Activated gamma-delta T cell treated with anti-CD3 and anti-CD28 coated beads, Interleukin-2, amount 50 U/mL, for 16 hours (primary cell): ENCODE results near the gene GALNT16.

Experiments used
- DNase-seq: peaks from one replicate; pipeline ENCODE4 v3.0.0-alpha.2; 2020; ENCODE audit warnings: low read depth

Gene GALNT16

GRCh38 chr14:69317102-69317755 is 57.3 kb downstream of the GALNT16 start:
- DNase-seq = no peak

DNA sequence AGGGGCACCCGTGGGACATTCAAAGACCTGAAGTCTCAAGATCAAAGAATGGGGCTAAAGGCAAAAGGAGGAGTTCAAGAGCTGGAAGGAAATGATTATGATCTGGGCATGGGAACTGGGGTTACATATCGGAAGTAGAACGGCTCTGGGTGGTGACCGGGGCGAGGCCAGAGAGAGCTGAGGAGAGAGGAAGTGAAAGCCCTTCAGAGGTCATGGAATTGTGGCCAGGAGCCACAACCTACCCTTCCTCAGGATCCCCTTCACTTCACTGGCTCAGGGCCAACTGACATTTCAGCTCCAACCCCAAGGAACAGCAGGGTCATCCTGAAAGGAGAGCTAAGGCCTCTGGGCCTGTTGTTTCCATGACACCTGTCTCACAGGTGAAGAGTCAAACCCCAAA is 57.8 kb downstream of the GALNT16 start:
- DNase-seq = no peak

- no peak for DNase-seq
Observed at GRCh38 chr14:69318241-69318640, 58.3 kb downstream of the GALNT16 start.

DNA sequence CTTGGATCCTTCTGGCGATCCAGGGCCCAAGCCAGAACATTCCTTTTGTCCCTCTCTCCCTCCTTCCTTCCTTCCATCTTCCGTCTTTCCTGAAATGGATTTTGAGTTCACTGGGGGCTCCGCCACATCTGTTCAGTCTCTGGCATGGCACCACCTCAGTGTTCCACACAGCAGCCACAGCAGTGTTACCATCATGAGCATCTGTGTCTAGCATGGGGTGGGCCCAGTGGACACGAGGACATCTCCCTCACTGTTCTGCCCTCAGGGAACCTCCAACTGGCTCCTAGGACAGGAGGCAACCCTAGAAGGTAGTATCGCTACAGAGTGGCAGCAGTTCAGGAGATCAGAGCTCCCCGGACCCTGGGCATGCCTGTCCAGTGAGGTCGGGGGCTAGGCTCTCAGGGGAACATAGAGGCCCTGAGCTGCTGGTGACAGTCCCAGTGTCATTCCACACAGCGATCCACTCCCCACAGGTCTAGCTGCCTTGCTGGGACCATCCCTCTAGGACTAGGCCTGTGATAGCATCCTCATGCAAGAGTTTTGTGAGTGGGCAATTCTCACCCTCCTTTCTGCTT is 59.0 kb downstream of the GALNT16 start:
- DNase-seq = no peak

- DNase-seq = no peak
Observed at GRCh38 chr14:69319911-69320310, 60.0 kb downstream of the GALNT16 start.

GRCh38 chr14:69320581-69321365 is 60.8 kb downstream of the GALNT16 start:
- DNase-seq = no peak

DNA sequence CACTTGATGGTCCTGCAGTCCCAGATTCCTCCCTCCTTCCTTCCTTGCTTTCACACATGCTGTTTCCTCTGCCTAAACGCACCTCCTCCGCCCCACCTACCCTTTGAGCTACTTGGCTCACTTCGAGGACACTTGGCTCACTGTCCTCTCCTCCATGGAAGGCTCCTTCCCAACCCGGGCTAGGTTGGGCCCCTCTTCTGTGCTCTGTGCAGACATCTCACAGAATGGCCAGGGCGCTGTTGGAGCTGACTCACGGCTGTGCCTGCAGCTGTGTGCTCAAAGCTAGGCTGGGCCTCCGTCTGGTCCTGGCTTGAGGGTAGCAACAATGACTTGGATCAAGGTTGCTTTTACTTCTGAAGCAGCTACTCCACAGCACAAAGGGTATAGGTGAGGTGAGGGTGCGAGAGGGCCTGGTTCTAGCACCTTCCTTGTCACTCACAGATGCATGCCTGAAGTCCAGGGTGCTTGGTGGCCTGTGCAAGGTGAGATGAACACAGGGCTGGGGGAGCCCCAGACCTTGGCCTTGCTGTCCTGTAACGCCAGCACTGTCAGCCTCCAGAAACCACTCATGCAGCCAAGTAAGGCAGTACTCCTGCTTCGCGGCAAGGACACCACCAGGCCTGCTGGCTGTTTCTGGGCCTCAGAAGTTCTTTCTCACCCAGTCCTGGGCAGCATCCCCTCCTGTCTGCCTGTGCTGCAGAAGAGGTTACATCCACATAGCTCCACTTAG is 61.8 kb downstream of the GALNT16 start:
- DNase-seq = no peak

GRCh38 chr14:69323266-69323998 is 63.5 kb downstream of the GALNT16 start:
- DNase-seq = no peak

DNA sequence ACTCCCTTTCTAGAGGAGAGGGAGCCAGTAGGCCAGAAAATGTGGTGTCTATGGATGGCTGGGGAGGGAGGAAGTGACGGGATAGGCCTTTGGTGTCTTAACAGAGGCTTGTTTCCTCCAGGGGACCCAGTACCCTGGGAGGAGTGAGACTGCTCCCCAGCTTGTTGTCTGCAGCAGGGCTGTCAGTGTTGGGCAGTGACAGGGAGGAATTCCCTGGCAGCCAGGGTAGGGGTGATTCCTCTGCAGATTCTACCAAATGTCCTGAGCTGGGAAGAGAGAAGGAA is 64.0 kb downstream of the GALNT16 start:
- no peak for DNase-seq

GRCh38 chr14:69324341-69324931 is 64.5 kb downstream of the GALNT16 start:
- DNase-seq = no peak

DNA sequence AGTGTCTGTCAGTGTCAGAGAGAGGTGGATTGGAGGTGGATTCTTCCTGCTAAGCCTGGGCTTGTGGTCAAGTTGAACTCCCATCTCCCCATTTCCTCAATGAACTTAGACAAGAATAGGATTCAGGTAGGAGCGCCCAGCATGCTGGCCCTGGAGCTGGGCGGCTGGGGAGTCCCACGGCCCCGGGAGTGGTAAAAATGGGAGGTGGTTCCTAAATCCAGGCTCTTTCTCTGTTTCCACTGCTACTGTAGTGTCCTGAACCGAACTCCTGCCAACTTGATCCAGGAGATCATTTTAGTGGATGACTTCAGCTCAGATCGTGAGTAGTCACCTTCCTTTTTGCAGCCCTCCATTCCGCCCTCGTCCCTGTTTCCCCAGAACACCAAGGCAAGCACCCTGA is 65.1 kb downstream of the GALNT16 start:
- DNase-seq = no peak

- DNase-seq = no peak
Observed at GRCh38 chr14:69325646-69326265, 65.8 kb downstream of the GALNT16 start.

DNA sequence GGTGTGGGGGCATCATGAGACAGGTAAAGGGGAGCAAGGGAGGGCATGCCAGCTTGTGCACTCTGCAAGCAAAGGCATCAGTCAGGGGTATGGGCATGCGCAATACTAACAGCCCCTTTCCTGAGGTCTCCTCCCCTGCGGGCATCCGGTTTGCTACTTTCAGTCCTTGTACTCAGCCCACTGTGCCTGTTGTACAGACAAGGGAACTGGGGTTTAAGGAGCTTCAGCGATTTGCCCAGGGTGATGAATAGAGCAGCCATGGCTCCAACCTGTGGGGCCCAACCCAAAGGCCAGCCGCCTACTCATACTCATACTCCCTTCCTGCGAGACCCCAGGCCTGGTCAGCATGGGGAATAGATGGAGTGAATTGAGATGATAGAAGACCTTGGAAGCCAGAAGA is 66.7 kb downstream of the GALNT16 start:
- DNase-seq = no peak

DNA sequence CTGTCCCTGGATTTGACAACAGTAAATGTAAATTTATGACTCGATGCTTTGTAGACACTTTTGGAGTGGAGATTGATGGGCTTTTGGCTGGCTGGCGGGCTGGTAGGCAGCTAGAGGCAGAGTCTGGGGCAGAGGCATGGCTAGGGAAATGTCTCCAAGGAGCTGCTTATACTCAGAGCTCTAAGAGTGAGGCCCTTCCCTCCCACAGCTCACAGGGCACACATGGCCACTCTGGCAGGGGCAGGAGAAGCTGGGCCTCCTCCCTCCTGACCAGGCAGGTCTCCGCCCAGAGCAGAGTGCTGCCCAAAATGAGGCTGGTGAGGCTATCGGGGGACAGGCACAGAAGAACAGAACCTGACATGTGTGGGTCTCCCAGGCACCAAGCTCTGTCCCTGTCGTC is 67.5 kb downstream of the GALNT16 start:
- no peak for DNase-seq

DNA sequence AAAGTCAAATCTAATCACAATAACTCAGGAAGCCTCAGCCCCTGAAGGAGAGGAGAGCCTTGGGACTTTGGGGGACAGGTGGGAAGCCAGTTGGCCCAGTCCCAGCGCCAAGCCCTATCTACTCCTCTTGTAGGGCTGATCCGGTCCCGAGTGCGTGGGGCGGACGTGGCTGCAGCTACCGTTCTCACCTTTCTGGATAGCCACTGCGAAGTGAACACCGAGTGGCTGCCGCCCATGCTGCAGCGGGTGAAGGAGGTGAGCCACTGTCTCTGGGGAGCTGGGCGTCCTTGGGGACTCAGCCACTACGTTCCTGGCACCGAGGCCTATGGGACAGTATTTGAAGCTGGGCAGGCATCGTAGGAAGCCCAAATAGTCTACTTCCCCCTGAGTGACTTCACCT is 68.4 kb downstream of the GALNT16 start:
- no peak for DNase-seq

DNA sequence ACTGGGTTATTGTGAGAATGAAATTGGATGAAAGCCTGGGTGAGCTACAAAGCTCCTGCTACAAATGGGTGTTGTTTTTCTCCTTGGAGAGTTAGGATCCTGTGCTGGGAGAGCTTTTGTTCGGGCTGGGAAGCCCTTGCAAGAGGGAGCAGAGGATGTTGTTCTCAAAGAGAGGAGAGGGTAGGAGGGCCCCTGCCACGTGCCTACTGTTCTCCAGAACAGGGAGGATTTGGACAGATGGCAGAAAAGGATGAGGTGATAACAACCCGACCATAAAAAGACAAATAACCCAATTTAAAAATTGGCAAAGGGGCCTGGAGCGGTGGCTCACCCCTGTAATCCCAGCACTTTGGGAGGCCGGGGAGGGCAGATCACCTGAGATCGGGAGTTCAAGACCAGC is 68.8 kb downstream of the GALNT16 start:
- no peak for DNase-seq

- DNase-seq = no peak
Observed at GRCh38 chr14:69331206-69331605, 71.2 kb downstream of the GALNT16 start.

GRCh38 chr14:69332782-69333395 is 72.9 kb downstream of the GALNT16 start:
- no peak for DNase-seq

DNA sequence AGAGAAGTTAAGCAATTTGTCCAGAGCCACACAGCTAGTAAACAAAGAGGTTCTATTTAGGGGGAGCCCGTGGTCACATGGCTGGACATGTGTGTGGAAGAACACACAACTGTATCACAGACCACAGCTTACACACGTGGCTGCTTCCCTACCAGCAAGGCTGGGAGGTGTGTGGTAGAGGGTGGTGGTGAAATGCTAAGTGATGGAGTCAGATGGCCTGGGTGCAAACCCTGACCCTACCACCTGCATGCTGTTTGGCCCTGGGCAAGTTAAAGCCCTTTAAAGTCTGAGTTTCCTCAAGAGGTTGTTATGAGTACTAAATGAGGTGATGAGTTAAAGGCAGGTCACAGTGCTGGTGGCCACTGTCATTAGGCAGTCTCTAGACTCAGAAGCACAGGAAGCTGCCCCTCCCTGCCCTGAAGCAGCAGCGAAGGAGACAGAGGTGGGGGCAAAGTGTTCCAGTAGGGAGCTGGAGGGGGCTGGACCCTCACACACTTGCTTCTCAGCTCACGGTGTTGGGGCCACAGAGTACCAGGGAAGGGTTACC is 73.9 kb downstream of the GALNT16 start:
- no peak for DNase-seq

GRCh38 chr14:69334576-69334975 is 74.6 kb downstream of the GALNT16 start:
- DNase-seq = no peak

GRCh38 chr14:69335371-69335771 is 75.4 kb downstream of the GALNT16 start:
- DNase-seq = no peak
